SK-N-SH treated with all-trans-retinoic acid at 6 μM for 48 hours (cell line): ENCODE data around the gene PASK.

Experiments
- RARB ChIP-seq: fragments of 250-450 bp; sonication (Bioruptor Pico); IDR thresholded peaks from 2 replicates; pipeline ENCODE4 v1.8.0; 2021; ENCODE audit warnings: mild to moderate bottlenecking, moderate library complexity
- ZC3H10 ChIP-seq: fragments of 250-450 bp; sonication (Bioruptor Pico); IDR thresholded peaks from 2 replicates; pipeline ENCODE4 v1.5.1; 2021; ENCODE audit warnings: mild to moderate bottlenecking, moderate library complexity

DNA sequence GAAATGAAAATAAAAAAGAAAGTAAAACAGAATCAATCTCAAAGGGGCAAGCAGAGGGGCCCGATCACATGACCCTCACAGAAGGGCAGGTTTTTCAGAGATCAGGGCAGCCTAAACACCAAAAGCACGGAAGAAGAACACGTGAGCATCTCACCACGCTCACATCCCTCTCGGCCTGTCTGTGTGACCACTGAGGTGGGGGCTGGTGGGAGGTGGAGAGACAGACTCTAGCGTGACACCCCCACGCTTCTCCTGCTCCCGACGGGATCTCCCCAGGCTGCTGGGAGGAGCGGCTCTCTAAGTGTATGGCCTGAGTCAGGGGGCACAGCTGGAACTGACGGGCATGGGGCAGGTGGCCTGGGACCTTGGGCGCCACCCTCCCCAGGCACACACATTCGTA lies 23.6 kb downstream of the PASK start:
- TF ChIP-seq RARB (CRISPR knock-in tag) (no peak), ZC3H10 (CRISPR knock-in tag) (no peak)
